Naive thymus-derived CD4-positive, alpha-beta T cell (primary cell): ENCODE measurements around the gene WDR75. TPM values are rescaled to one million over a fixed set of nuclear protein-coding genes. Genes with fewer than 3 reads are reported as not detected.

ENCODE experiments used
- ATAC-seq: fragments of 150-1000 bp; cut with Tn5 transposase; 2 replicates; pipeline ENCODE4 v1.10.0; 2021; ENCODE audit warnings: mild to moderate bottlenecking, moderate library complexity
- CTCF ChIA-PET: fragments of 350-600 bp; sonication (Branson Sonifier 250); formaldehyde crosslinking; loops from one replicate; lab custom pipeline; 2021; ENCODE audit warnings: antibody characterized with exemption; lab: Charles Lee
- POLR2A ChIA-PET: fragments of 350-600 bp; sonication (Branson Sonifier 250); formaldehyde crosslinking; loops from one replicate; lab custom pipeline; 2021; ENCODE audit warnings: antibody characterized with exemption, inconsistent platforms; lab: Charles Lee
- DNase-seq, 9 donors: peaks; one replicate each; pipeline versions ENCODE4 v3.0.0 to v3.0.0-alpha.2; 2020 to 2022; ENCODE audit warnings: mixed read lengths in 1 of 9
- H3K27ac ChIP-seq: one replicate; pipeline ENCODE4 v1.7.0; 2013; ENCODE audit warnings: mild to moderate bottlenecking, low read depth, low read length, moderate library complexity
- H3K27me3 ChIP-seq, 2 donors: one replicate each; pipeline ENCODE4 v1.7.0; 2013; ENCODE audit warnings: low read length in 2 of 2, mild to moderate bottlenecking in 2 of 2, moderate library complexity in 2 of 2; ENCODE audit not compliant: control insufficient read depth in 2 of 2, insufficient read depth in 2 of 2
- H3K36me3 ChIP-seq, 3 experiments: 1 replicate in 2 of 3; 2 replicates in 1 of 3; pipeline ENCODE4 v1.7.0; 2013; ENCODE audit warnings: low read length in 3 of 3, mild to moderate bottlenecking in 3 of 3, moderate library complexity in 1 of 3; ENCODE audit not compliant: insufficient read depth in 3 of 3, control insufficient read depth in 2 of 3
- H3K4me1 ChIP-seq, 2 donors: one replicate each; pipeline ENCODE4 v1.7.0; 2013; ENCODE audit warnings: low read length in 2 of 2, mild to moderate bottlenecking in 2 of 2, moderate library complexity in 1 of 2; ENCODE audit not compliant: control insufficient read depth in 2 of 2, insufficient read depth in 2 of 2
- H3K4me3 ChIP-seq: 2 replicates; pipeline ENCODE4 v1.7.0; 2013; ENCODE audit warnings: mild to moderate bottlenecking, low read length
- H3K9me3 ChIP-seq, 3 experiments: 1 replicate in 2 of 3; 2 replicates in 1 of 3; pipeline ENCODE4 v1.7.0; 2013; ENCODE audit warnings: low read length in 3 of 3; ENCODE audit not compliant: control insufficient read depth in 2 of 3
- H3K27ac Mint-ChIP-seq, 9 donors: one replicate each; pipeline ENCODE4 v1.8.0; 2020 to 2022; ENCODE audit warnings: mixed read lengths in 9 of 9, mild to moderate bottlenecking in 8 of 9, moderate library complexity in 5 of 9, inconsistent platforms in 2 of 9
- H3K27me3 Mint-ChIP-seq, 5 donors: one replicate each; pipeline ENCODE4 v1.8.0; 2021 to 2022; ENCODE audit warnings: mixed read lengths in 5 of 5, mild to moderate bottlenecking in 1 of 5
- H3K36me3 Mint-ChIP-seq, 5 donors: one replicate each; pipeline ENCODE4 v1.8.0; 2020 to 2022; ENCODE audit warnings: mixed read lengths in 5 of 5, mild to moderate bottlenecking in 3 of 5, inconsistent platforms in 1 of 5
- H3K4me1 Mint-ChIP-seq, 7 donors: one replicate each; pipeline ENCODE4 v1.8.0; 2020 to 2022; ENCODE audit warnings: mixed read lengths in 7 of 7, mild to moderate bottlenecking in 3 of 7, inconsistent platforms in 1 of 7
- H3K4me3 Mint-ChIP-seq, 10 donors: one replicate each; pipeline ENCODE4 v1.8.0; 2020 to 2022; ENCODE audit warnings: mild to moderate bottlenecking in 10 of 10, mixed read lengths in 10 of 10, moderate library complexity in 6 of 10, inconsistent platforms in 2 of 10
- H3K9me3 Mint-ChIP-seq, 11 donors: one replicate each; pipeline ENCODE4 v1.8.0; 2020 to 2022; ENCODE audit warnings: mixed read lengths in 11 of 11, mild to moderate bottlenecking in 4 of 11, inconsistent platforms in 1 of 11, moderate library complexity in 1 of 11
- intact Hi-C, 2 donors: fragments of 100-400 bp; cut with micrococcal nuclease; formaldehyde crosslinking; loops; one replicate each; pipeline ENCODE4 v1.15.1; 2023
- polyA plus RNA-seq, 2 donors: library from polyadenylated mRNA; unstranded; fragments of 300-500 nt; fragmentation: Illumina TruSeq; gene quantifications; one replicate each; pipeline ENCODE4 v1.2.3, GENCODE V29; 2021
- total RNA-seq, 6 experiments: library from RNA in 5 of 6; stranded (reverse) in 5 of 6; gene quantifications; 1 replicate in 5 of 6; 2 replicates in 1 of 6; pipeline ENCODE4 v1.2.3 and lab custom pipeline; 2021 to 2026

WDR75 gene
- total and polyA plus RNA-seq, 7 experiments from 2014 or later = 14.2 to 67.4 (median 45.3) TPM

DNA sequence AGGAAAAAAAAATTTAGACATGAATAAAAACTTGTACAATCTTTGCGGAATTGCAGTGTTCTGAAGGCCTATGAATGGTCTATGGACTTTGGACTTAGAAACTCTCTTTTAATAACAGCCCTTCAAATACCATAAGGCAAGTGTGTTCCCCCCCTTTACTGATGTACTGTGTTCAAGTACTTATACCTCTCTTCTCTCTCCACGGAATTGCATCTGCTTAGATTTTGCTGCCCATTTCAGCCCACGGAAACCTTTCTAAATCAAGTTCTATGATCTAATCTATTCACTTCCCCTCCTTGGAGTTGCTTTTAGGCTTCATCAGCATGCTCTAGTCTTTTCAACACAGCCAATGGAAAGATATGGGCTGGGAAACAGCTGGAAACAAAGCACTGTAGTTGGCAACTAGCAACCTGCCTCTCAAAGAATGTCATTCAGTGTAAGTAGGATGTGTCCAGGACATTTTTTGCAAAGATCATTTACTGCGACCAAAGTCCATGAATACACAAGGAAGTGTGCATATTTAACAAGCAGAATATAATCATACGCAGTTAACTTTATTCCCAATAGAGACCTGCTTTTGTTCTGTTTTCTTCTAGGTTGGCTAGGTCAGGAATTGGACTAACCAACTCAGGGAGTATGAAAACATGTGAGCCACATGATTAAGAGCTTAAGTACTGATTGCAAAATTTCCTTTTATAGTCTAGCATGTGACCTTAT is 81.3 kb downstream of the WDR75 start:
- no peak overlapping the region for H3K4me3 ChIP-seq
- ATAC-seq (no peak), DNase-seq (no peak)
- ChIA-PET POLR2A (no interaction called here), CTCF (interaction anchor here (0.6 kb wide), 1 partner anchor 77 kb away, joined by 3 read pairs; no protein-coding TSS in a partner anchor)
- H3K27me3 ChIP-seq = no peaks in the 10 kb centered on the region
- H3K27ac Mint-ChIP-seq = no peak overlapping the region
- no peak overlapping the region for H3K4me3 Mint-ChIP-seq
- peaks cover 0 to 5% (median 0%) of the 10 kb centered on the region in 5 donors for H3K27me3 Mint-ChIP-seq
- H3K27ac ChIP-seq = no peak overlapping the region
- no peaks in the 10 kb centered on the region for H3K9me3 ChIP-seq
- H3K4me1 Mint-ChIP-seq = no peaks in the 10 kb centered on the region
- H3K9me3 Mint-ChIP-seq = no peaks in the 10 kb centered on the region
- peaks cover 0 to 6% (median 0%) of the 10 kb centered on the region in 5 donors for H3K36me3 Mint-ChIP-seq
- intact Hi-C loops = no loop called here
- H3K4me1 ChIP-seq = no peaks in the 10 kb centered on the region
- no peaks in the 10 kb centered on the region for H3K36me3 ChIP-seq

GRCh38 chr2:189524746-189525145 is 83.5 kb downstream of the WDR75 start:
- no peaks in the 10 kb centered on the region for H3K9me3 Mint-ChIP-seq

More at GRCh38 chr2:189524746-189525145, 83.5 kb downstream of the WDR75 start:
- no peak for ATAC-seq
- Histone ChIP-seq H3K27ac (no peak overlapping the region), H3K27me3 (no peaks in the 10 kb centered on the region), H3K9me3 (no peaks in the 10 kb centered on the region), H3K4me3 (no peak overlapping the region), H3K4me1 (no peaks in the 10 kb centered on the region), H3K36me3 (no peaks in the 10 kb centered on the region)
- ChIA-PET CTCF (no interaction called here), POLR2A (no interaction called here)
- H3K27ac Mint-ChIP-seq = no peak overlapping the region
- peaks cover 0 to 5% (median 0%) of the 10 kb centered on the region in 5 donors for H3K27me3 Mint-ChIP-seq
- H3K36me3 Mint-ChIP-seq = peaks cover 0 to 6% (median 0%) of the 10 kb centered on the region in 5 donors
- no peak overlapping the region for H3K4me3 Mint-ChIP-seq
- no peak for DNase-seq
- intact Hi-C loops = no loop called here
- H3K4me1 Mint-ChIP-seq = no peaks in the 10 kb centered on the region

Other genes starting within 250 kb of the WDR75 start
- gene SLC40A1, start 139.3 kb downstream of the WDR75 start, total RNA-seq = 10 to 100 TPM in 4 of 5 experiments, 1 to 10 TPM in 1; 4.2 to 38.0 (median 24.4) TPM
- gene SLC40A1, start 139.3 kb downstream of the WDR75 start, polyA plus RNA-seq = 100 to 1,000 TPM; 101 to 117 TPM
- gene ASNSD1, start 220.0 kb downstream of the WDR75 start, total RNA-seq = 10 to 100 TPM; 24.0 to 48.9 (median 40.7) TPM
- gene ASNSD1, start 220.0 kb downstream of the WDR75 start, polyA plus RNA-seq = 10 to 100 TPM; 50.6 to 69.3 TPM
- 10 to 100 TPM in 3 of 5 experiments, 1 to 10 TPM in 2; 4.3 to 17.9 (median 10.3) TPM for gene ANKAR, start 233.2 kb downstream of the WDR75 start, total RNA-seq
- 1 to 10 TPM; 3.2 to 6.9 TPM for gene ANKAR, start 233.2 kb downstream of the WDR75 start, polyA plus RNA-seq